IMR-90 (cell line): ENCODE results near the gene CRYBA1.

Experiments used
- CTCF ChIP-seq: conservative IDR thresholded peaks from 2 replicates; pipeline ENCODE4 v1.5.1; 2012; ENCODE audit warnings: mild to moderate bottlenecking, low read depth, low read length, improper control_type of control experiment
- MXI1 ChIP-seq: IDR thresholded peaks from 2 replicates; pipeline ENCODE4 v1.6.1; 2012; ENCODE audit warnings: low read depth, mild to moderate bottlenecking, low read length, moderate library complexity, borderline replicate concordance

- TF ChIP-seq CTCF (no peak), MXI1 (no peak)
These were observed 37.6 kb upstream of the CRYBA1 start for GRCh38 chr17:29209073-29209472.
